Bronchial epithelial cell (primary cell): Measurements from ENCODE around the gene FANCL. TPM values are rescaled to one million over a fixed set of nuclear protein-coding genes. Genes with fewer than 3 reads are reported as not detected.

Source experiments
- DNase-seq: peaks from one replicate; pipeline ENCODE4 v3.0.0-alpha.2; 2010; ENCODE audit warnings: low read depth
- FAIRE-seq: peaks from 2 replicates; lab custom pipeline; 2011; peaks lifted over from hg19 to GRCh38; lab: Jason Lieb, UNC
- H3K27me3 ChIP-seq: 2 replicates; pipeline ENCODE4 v1.5.1; 2011; ENCODE audit warnings: low read length; ENCODE audit not compliant: control insufficient read depth, insufficient read depth
- H3K36me3 ChIP-seq: 2 replicates; pipeline ENCODE4 v1.5.1; 2011; ENCODE audit warnings: low read length; ENCODE audit not compliant: control insufficient read depth, insufficient read depth
- H3K4me3 ChIP-seq: 2 replicates; pipeline ENCODE4 v1.5.1; 2011; ENCODE audit warnings: mild to moderate bottlenecking, low read depth, low read length, control low read depth
- CTCF ChIP-seq: IDR thresholded peaks from 2 replicates; pipeline ENCODE4 v1.5.1; 2011; ENCODE audit warnings: mild to moderate bottlenecking, moderate library complexity, low read length, control low read depth, inconsistent platforms; ENCODE audit not compliant: insufficient read depth, severe bottlenecking
- total RNA-seq: library from RNA; depleted of rRNA; stranded (reverse); fragments of >200 nt; gene quantifications from 2 replicates; pipeline ENCODE4 v1.2.1, GENCODE V29; 2014

FANCL gene
- total RNA-seq, 1 donor from 2014 or later = 10.8 TPM

- DNase-seq (peak; percentile 35), FAIRE-seq (no peak)
- no peak for TF ChIP-seq CTCF
- H3K36me3 ChIP-seq = no peaks in the 10 kb centered on the region
- no peak overlapping the region for H3K4me3 ChIP-seq
- no peaks in the 10 kb centered on the region for H3K27me3 ChIP-seq
Observed at GRCh38 chr2:58133395-58133794, 107.7 kb downstream of the FANCL start.

- Histone ChIP-seq H3K36me3 (no peaks in the 10 kb centered on the region), H3K27me3 (no peaks in the 10 kb centered on the region), H3K4me3 (no peak overlapping the region)
- FAIRE-seq = no peak
- peak; percentile 59 for DNase-seq
- no peak for TF ChIP-seq CTCF
Observed at GRCh38 chr2:58131191-58132011, 109.7 kb downstream of the FANCL start.

GRCh38 chr2:58130238-58130637 is 110.9 kb downstream of the FANCL start:
- no peak for FAIRE-seq
- H3K4me3 ChIP-seq = no peak overlapping the region
- no peaks in the 10 kb centered on the region for H3K27me3 ChIP-seq
- no peak for DNase-seq
- TF ChIP-seq CTCF = no peak
- no peaks in the 10 kb centered on the region for H3K36me3 ChIP-seq

GRCh38 chr2:58127111-58127510 is 114.0 kb downstream of the FANCL start:
- Histone ChIP-seq H3K27me3 (no peaks in the 10 kb centered on the region), H3K36me3 (peaks cover 2% of the 10 kb centered on the region), H3K4me3 (no peak overlapping the region)
- no peak for FAIRE-seq
- DNase-seq = no peak
- no peak for TF ChIP-seq CTCF

- no peak for FAIRE-seq
- H3K27me3 ChIP-seq = no peaks in the 10 kb centered on the region
- TF ChIP-seq CTCF = no peak
- peaks cover 2% of the 10 kb centered on the region for H3K36me3 ChIP-seq
- no peak overlapping the region for H3K4me3 ChIP-seq
- no peak for DNase-seq
Observed at GRCh38 chr2:58122540-58122939, 118.6 kb downstream of the FANCL start.
